GM15510 (cell line): ENCODE data around the gene RAB31.

Experiments
- POLR2A ChIP-seq: IDR thresholded peaks from 3 replicates; pipeline ENCODE4 v1.6.1; 2011; ENCODE audit warnings: borderline replicate concordance; ENCODE audit not compliant: insufficient read length; ENCODE audit errors: extremely low read depth

RAB31 gene

DNA sequence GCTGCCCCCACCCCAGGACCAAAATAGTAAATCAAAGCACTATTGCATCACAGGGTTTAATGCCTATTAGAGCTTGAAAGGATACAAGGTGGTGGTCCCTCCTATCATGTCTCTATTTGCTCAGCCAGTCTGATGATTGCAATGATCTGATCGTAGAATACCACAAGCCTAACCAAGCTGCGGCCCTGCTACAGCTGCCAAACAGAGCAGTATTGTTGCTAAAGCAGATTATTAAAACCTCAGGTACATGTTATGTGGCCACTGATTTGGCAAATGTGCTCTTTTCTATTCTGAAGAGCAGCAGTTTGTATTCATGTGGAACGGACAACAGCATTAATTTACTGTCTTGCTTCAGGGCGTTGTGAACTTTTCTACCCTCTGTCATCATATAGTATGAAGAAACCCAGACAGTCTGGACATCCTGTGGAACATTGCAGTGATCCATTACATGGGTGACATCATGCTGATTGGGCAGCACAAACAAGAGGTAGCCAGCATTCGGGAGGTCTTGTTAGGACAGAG, 197.4 kb downstream of the RAB31 start:
- no peak for TF ChIP-seq POLR2A

DNA sequence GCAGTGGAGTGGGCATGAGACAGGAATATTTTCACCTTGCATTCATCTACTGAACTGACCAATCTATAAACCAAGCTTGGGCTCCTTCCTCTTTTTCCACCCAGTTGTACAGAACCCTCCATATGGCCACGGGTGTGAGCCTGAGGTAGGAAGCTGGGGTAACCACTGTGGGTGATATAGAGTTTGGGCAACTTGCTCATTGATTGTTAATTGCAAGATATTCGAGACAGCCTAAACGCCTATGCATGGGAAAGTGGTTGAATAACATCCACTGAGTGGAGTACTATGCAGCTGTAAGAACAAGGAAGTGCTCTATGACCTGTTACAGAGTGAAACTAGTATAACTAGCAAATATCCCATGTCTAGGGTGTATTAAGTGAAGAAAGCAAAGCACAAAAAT, 198.4 kb downstream of the RAB31 start:
- TF ChIP-seq POLR2A: no peak

DNA sequence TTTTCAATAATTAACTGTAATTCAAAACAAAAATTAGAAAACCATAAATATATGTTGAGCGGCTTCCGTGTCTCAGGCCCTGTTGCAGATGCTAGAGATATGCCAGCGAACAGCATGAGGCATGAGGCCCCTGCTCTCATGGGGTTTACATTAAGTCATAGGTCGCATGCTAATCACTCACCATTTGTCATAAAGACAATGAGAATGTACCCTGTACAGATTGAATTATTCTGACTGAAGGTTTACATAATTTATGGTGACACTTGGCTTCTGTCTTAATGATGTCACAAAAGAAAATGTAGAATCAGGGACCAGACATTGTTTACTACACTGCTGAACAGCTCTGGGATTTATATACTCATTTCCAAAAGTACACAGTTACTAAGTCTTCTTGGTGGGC, 199.8 kb downstream of the RAB31 start:
- no peak for TF ChIP-seq POLR2A

DNA sequence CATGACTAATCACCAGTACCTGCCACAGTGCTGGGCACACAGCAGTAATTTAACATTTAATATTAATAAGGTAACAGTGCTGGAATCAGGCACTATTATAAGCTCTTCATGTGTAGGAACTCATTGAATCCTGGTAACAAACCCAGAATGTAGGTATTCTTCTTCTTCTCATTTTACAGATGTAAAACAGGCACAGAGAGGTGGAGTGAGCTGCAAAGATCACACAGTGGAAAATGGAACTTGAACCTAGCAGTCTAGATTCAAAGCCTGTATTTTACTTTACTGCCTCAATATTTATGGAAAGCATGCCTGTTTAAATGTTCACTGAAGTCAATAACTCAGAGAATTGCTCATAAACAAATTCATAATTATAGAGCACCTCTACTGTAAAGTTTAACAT, 202.0 kb downstream of the RAB31 start:
- no peak for TF ChIP-seq POLR2A

DNA sequence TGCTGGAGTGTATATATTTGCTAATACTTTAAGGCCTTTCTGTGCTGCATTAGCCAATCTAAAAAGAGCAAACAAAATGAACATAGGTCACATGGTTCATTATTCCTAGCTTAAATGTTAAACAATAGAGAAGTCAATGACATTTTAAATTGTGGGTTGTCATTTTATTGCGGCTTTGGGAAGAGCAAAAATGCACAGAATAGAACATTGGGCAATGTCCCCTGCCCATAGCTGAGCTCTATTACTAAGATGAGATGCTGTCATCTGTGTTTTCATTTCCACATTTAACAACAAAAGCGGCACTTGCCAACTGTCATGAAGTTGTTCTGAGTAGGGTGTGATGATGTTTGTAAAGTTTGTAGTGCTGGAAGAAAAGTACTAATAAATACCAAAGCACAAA, 202.6 kb downstream of the RAB31 start:
- TF ChIP-seq POLR2A: no peak

DNA sequence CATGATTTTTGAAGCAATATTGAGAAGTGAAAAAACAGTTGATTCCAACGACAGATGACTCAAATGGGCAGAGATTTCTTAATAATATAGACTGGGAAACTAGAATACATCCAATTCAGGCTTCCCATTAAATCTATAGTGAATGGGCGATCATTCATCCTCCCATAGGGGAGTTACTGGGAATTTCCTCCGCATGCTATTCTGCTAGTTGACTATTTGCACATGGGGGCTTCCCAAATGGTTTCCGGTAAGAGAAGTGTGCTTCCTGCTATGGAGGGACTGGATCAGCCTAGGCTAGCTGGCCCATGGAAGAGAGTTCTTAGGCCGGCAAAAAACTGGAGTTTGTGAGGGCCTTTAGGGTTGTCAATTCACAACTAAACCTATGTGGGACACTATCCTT, 203.1 kb downstream of the RAB31 start:
- no peak for TF ChIP-seq POLR2A
